IPS-NIHi7 (cell line): ENCODE data around the gene SERPINA5.
"Not testable (repeated sequence)": the region's sequence is repeated elsewhere in the genome, so short reads cannot be mapped to it uniquely, and the experiment has no call there.

ENCODE experiments used
- DNase-seq: peaks from one replicate; pipeline ENCODE4 v3.0.0; 2012; ENCODE audit warnings: mixed read lengths; ENCODE audit errors: extremely low spot score

Gene SERPINA5

DNA sequence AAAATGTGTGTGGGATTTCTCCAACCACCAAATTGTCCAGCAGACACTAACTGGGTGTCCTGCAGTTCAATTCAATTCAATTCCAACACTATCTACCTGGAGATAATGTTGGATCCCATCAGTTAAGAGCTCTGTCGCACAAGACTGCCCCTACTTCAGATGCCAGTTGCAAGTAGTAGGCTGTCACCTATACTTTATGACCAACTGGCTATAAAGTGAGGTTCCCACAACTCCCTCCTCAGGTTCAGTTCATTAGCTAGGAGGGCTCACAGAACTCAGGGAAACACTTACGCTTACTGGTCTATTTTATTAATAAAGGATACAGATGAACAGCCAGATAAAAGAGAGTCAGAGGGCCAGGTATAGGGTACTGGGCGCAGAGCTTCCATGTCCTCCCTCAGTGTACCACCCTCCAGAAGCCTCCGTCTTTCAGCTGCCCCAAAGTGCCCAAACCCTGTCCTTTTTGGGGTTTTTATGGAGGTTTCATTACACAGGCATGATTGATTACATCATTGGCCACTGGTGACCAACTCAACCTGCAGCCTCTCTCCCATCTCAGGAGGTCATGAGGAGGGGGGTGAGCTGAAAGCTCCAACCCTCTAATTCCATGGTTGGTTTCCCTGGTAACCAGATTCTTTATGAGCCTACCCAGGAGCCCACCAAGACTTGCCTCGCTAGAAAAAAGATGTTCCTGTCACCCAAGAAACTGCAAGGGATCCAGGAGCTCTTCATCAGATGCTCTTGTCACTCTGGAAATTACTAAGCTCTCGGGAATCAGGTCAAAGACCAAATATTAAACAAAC, 7.5 kb upstream of the SERPINA5 start:
- no peak for DNase-seq

DNA sequence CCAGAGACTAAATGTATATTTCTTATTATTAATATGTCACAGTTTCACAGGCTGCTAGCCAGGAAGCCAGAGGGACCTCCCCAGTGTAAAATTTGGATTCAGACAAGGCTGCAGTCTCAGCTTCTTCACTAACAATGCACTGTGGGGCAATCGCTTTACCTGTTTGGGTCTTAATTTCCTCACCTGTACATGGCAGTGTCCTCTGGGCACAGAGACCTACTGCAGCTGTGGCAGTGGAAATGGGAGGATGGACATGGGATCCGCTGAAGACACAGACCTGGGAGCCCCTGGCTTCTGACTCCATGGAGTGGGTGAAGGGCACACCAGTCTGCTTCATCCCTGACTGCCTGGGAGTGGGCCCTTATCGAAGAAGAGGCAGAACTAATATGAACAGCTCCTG, 6.9 kb upstream of the SERPINA5 start:
- DNase-seq = no peak

DNA sequence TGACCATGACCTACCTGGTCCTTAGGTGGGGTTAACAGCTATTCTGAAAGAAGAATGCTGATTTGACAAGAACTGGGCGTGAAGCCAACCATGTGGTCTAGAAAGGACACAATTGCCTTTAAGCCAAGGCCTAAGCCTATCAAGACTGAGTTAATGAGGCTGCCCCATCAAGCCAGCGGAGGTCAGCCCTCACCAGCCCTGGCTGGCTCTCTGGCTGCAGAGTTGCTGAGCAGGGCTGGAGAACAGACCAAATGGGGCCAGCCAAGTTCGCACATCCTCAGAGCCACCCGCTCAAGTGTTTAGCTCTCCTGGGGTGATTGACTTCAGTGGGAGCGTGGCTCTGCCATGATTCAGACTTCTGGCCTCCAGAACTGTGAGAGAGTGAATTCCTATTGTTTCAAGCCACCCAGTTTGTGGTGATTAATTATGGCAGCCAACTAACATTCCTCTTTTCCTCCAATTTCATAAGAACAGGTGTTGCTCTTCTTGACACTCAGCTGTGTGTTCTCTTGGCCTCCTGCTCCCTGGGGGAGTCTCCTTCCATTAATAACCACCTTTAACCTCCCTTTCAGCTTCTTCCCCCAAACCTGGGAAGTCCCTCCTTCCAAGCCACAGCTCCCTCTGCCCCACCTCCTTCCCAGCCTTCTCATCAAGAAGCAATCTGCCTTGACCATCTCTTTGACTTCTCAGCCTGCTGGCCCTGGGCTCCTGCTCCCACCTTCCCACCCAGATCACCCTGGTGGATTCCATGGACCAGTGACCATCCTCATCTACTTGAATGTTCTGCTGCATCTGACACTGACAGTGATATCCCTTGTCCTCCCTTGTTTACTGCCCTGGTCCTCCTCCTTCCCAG, 5.3 kb upstream of the SERPINA5 start:
- DNase-seq = no peak

DNA sequence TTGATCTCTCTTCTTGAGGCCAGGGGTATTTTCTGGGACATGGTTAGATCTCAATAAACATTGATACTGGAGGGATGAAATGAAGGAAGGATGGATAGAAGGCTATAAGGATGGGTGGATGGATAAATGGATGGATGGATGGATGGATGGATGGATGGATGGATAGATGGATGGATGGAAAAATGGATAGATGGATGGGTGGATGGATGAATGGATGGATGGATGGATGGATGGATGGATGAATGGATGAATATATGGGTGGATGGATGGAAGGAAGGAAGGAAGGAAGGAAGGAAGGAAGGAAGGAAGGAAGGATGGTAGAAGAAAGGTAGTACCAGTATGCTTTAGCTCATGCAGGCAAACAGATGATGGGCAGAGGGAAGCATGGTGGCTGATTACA, 3.8 kb upstream of the SERPINA5 start:
- not testable (repeated sequence) for DNase-seq

DNA sequence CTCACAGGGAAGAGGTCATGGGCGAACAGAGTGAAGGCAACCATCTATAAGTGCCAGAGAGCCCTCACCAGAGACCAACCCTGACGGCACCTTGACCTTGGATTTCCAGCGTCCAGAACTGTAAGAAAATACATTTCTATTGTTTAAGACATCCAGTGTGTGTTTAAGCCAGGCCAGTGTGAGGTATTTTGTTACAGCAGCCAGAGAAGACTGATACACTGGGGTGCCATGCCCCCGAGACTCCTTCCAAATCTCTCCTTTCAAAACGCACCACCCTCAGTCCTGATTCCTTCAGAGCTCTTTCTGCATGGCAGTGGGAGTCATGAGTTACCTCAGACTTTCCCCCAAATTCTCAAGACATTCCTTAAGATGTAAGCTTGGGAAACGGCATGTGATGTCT, 2.5 kb upstream of the SERPINA5 start:
- DNase-seq = no peak

DNA sequence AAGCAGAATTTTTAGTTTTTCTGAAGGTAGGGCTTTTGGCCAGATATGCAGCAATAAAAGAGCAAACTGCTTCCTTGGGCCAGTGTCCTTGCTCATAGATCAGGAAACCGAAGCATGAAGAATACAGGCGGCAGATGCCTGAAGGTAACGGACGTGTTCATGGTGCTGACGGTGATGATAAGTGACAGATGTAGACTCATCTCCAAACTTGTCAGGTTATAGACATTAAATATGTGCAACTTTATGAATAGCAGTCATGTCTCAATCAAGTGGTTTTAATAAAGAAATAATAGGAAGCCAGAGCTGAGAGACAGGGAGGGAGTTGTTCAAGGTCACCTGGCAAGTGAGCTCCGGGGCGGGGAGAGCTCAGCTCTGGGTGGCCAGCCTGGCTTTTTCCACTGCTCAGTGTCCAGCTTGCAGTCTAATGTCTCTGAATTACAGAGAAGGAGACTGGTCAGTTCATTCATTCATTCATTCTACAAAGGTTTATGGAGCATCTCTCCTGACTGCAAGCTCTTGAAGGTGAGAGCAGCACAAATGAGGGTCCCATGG, 1.0 kb downstream of the SERPINA5 start:
- DNase-seq = no peak

DNA sequence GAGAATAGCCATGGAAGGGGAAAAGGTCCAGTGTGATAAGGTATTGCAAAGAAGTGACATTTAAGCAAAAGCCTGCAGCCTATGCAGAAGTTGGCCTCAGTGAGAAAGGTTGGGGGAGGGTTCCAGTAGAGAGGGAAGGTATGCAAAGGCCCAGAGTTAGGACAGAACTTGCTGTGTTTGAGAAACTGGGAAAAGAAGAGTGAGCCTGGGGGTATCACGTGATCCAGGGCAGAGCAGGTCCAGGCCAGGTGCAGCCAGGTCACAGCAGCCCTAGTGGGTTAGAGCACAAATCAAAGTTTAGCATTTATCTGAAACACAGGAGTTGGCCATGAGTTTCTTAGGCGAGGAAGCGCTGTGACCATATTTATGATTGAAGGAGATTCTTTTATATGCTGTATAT, 1.6 kb downstream of the SERPINA5 start:
- no peak for DNase-seq

DNA sequence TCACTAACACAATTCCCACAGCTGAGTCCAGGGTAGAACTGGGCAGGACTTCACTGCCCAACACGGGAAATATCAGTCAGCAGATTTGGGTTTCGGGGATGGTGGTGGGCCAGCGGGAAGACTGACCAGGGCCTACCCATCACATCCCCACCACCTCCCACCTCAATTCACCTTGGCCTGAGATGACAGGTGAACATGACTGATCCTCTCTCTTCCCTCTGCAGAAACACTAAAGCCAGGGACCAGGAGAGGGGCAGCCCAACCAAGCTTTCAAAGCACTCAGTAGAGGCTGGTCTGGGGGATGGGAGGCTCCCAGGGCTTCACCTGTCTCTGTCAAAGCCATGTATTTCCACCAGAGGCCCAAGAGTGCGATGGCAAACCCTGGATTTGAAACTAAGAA, 2.3 kb downstream of the SERPINA5 start:
- DNase-seq = no peak

DNA sequence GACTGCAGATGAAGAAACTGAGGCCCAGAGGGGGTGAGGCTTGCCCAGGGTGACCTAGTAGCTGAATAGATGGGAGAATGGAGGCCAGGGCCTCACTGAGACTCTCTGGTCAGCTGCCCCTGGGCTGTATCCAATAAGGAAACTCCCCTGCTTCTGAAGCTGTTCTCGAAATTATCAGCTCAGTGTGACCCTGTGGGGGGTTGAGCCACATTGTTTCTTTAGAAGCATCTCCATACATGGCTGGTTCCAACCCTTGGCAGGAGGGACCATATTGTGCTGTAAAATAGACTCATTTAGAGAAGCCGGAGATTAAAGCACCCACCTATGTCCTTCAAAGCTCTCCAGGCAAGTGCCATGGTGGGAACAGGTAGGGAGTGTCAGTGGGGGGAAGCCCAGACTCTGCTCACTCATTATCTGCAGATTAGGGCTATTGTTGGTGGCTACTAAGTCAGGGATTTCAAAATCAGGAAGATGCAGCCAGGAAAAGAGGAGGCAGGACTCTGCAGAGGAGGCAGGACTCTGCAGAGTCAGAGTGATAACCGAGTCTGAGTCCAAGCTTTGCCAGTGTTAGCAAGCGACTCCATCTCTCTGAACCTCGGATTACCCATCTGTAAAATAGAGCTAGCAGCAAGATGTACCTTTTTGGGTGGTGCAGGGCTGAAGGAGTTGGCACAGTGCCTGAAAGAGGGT, 3.5 kb downstream of the SERPINA5 start:
- no peak for DNase-seq

DNA sequence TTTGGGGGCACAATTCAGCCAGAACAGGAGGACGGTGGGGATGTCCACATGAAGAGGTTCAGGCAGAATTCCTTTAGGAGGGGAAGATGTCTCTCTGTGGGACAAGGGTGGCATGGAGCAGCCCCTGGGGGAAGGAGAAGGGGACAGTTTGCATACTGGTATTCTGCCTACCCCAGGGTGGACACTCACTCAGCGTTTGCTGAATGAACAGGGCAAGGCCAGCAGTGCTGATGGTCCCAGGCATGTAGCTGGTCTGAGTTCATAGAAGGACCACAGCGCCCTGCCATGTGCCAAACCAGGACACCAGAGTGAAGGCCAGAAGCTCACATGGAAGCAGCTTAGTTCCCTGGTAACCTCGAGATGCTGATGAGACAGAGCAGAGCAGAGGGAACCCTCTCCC, 5.4 kb downstream of the SERPINA5 start:
- no peak for DNase-seq

DNA sequence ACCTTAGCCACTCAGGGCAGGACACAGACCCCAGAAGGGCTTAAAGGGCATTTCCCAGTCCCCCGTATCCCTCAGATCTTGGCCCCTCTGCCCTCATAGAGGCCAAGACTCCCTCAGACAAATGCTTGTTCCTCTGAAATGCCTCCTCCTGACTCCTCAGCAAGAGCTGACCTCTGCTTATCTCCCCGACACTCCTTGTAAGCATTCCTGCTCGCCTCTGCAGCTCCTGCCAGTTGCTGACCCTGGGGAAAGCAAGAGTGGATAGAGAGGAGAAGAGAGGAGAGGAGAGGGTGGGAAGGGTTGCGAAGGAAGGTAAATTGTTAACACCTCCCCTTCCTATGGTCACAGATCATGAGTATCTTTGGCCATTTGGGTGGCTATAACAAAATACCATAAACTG, 7.1 kb downstream of the SERPINA5 start:
- DNase-seq = no peak

DNA sequence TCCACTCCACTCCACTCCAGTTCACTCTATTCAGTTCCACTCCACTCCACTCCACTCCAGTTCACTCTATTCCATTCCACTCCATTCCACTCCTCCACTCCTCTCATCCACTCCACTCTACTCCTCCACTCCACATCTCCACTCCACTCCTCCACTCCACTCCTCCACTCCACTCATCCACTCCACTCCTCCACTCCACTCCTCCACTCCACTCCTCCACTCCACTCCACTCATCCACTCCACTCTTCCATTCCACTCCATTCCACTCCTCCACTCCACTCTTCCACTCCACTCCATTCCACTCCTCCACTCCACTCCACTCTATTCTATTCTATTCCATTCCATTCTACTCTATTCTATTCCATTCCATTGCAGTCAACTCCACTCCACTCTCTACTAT, 9.8 kb downstream of the SERPINA5 start:
- DNase-seq = no peak

DNA sequence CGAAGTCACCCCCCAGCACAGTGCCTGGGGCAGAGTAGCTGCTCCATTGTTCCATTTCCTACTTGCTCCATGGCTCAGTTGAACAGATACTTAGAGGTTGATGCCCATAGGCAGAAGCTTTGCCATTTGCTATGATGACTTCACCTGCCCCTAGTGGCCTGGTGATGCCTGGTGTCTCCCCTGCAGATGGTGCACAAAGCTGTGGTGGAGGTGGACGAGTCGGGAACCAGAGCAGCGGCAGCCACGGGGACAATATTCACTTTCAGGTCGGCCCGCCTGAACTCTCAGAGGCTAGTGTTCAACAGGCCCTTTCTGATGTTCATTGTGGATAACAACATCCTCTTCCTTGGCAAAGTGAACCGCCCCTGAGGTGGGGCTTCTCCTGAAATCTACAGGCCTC, 10.6 kb downstream of the SERPINA5 start:
- DNase-seq = no peak

DNA sequence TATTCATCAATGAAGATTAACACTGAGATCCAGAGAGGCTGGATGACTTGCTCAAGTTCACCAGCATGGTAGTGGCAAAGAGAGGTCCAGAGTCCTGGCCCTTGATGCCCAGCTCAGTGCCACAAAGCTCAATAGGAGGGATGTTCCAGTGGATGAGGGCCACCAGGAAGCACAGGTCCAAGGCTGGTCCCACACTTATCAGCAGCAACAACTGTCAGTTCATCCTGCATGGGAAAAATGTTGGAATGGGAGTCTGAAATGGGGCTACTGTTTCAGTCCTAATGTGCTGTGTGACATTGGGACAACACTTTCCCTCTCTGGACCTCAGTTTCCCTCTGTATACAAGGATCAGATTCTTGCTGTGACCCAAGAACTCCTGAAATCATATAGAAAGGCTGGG, 11.2 kb downstream of the SERPINA5 start:
- DNase-seq = no peak

DNA sequence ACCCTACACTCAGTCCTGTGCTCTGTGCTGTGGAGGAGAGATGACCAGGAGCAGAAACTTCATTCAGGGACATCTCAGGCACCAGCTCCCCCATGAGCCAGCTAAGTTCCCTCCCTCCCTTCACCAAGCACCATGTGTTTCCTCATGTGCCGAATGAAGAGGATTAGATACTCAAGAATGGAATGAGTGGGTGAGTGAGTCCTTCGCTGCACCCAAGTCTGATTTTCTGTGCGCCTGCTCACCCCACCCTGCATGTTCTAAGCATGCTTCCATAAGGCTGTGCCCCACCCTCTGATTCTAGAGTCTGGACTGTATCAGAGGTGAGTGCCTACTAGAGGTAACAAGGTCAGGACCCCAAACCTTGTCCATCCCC, 12.1 kb downstream of the SERPINA5 start:
- no peak for DNase-seq

DNA sequence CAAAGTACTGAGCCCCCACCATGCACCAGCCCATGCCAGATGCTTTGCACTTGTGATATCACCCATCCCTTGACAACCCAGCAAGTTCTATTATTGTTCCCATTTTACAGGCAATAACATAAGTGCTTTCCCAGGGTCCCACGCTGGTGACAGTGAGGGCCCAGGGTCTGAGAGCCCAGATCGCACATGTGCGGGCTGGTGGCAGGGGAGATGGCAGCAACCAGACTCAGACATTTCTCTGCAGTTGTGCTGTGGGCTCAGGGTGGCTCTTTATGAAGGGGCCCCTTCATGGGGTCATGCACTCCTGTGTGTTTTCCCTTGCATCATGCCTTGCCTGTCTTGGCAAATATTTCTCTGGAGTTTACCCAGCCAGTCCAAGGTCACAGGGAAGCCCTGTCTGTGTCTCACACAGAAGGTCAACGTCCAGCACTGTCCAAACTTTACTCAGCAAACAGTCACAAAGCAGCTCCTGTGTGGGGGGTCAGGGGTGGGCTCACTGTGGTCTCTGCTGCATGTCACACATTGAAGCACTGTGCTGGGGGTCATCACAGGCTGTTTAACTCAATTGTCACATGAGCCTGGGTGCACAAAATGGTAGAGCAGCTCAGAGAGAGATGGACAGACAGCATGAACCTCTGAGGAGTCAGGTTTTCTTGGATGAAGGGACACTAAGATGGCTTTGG, 12.7 kb downstream of the SERPINA5 start:
- no peak for DNase-seq

DNA sequence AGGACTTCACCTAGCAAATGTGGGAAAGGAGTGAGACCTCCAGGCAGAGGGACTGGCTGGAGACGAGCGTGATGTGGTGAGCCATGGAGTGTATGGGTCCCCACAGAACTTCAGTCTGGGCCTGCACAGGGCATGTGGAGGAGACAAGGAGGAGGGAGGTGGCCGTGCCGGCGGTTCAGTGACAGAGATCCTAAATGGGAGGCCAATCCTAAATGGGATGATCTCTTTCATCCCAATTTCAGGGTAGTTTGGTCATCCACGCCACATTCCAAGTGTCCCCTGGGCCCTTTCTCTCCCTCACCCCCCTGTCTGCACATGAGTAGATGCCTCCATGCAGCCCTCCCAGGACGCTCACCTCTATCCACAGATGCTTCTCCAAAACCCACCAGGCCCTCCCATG, 13.2 kb downstream of the SERPINA5 start:
- no peak for DNase-seq

DNA sequence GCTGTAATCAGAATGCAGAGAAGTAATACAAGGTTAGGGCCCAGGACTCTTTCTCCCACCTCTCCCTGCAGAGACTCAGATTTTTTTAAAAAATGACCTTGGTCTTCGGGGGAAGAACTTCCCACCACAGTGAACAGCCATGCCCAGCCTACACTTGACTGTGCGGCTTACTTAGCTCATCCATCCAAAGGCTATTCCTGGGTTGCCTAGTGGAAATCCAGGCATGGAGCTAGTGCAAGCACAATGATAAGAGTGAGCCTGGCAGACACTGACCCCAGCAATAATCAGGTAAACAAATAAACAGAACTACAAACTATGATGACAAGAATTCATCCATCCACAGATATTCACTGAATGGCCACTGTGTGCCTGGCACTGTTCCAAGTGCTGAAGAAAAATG, 14.7 kb downstream of the SERPINA5 start:
- DNase-seq = no peak

DNA sequence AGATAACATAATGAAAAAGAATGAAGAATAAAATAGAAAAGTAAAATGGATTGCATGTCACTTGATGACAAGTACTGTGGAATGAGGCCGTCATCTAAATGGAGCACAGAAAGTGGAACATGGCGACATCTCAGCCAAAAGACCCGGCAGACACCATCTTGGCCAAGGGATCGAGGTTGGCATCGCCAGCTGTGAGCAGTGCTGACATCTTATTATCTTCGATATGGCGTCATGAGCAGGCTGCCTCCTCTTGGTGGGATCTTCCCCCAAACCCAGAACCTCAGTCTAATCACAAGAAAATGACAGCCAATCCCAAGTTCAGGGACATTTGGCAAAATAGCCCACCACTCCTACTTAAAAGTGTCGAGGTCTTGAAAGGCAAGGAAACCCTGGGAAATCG, 15.1 kb downstream of the SERPINA5 start:
- no peak for DNase-seq

DNA sequence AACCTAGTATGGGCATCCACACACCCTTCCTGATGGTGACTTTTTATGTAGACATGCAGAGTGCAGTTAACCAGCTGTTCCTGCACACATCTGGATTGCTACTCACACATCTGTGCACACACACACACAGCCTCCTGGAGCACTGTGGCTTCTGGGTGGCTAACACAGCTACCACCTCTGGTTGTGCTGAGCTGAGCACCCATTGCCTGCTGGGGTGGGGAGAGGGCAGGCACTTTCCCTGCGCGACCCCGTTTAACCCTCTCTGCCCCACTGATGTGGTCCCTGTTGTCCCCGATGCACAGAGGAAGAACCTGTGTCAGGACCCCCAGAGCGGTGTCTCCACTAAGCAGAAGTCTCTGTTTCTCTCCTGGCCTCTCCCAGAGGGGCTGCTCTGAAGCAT, 16.6 kb downstream of the SERPINA5 start:
- DNase-seq = no peak

DNA sequence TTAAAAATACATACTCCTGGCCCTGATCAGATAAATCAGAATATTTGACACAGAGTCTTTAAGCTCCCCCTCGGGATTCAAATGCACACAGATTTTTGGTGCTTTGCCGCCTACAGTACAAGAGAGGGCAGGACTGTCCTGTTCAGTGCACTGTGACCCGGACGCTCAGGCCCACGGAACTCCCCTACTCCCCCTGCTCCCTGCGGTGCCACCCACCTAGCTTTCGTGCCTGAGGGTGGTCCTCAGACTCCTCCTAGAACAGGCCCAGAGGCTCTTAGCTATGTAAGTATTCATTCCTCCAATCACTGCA, 17.2 kb downstream of the SERPINA5 start:
- no peak for DNase-seq
